ENCODE data around the gene RIMOC1. TPM values are rescaled to one million over a fixed set of nuclear protein-coding genes. Genes with fewer than 3 reads are reported as not detected.

RIMOC1 gene
- total and polyA plus RNA-seq, 2 of the 8 experiments (the other 6 are each of a cell fraction or from before 2014, with no cell fraction given) = 20.6 to 35.1 TPM

DNA sequence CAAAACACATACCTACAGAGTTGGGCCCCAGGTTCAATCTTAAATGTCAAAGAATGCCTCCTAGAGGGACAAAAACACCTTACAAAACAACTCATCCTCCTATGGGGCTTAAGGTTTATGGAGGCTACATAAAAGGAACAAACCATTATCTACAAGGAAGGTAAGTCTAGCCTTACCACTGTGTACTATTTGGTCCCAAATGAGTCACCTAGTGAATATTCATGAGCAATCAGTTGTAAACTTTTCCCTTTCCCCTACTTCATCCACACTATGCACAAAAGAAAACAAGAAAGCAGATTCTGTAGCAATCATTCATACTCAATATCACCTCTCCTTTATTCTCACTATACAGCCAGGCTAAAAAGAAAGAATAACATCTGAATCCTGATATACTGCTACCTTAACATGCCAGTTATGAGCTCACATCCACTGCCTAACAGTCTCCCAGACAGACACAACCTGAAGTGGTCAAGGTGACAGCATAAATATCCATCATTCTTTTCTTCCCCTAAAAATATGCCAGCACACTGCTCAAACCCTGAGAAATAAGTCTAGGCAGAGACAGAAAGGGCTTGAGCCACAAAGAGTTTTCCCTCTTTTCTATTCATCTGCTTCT is 40.2 kb upstream of the RIMOC1 start:
- no peak overlapping the region for H2AK5ac ChIP-seq (ENCODE audit: low read depth, low read length)
- H4K91ac ChIP-seq (replicated peaks; ENCODE audit: insufficient read length, low read length) = no peak overlapping the region
- no peak overlapping the region for H3K9ac ChIP-seq (replicated peaks in 1 of 4; ENCODE audit: extremely low read depth in 1 of 4, low read depth in 3 of 4, low read length in 3 of 4)
- no peak overlapping the region for H3K18ac ChIP-seq (ENCODE audit: extremely low read depth, low read length)
- H3K4me3 ChIP-seq (ENCODE audit: extremely low read depth in 1 of 4, insufficient read depth in 2 of 4, low read depth in 3 of 4, low read length in 4 of 4) = no peak overlapping the region
- no peak overlapping the region for H2BK20ac ChIP-seq (ENCODE audit: low read length)
- no peak overlapping the region for H2AFZ ChIP-seq (ENCODE audit: low read length)
- ChIA-PET POLR2A (ENCODE audit: partially characterized antibody) (no interaction called here), CTCF (ENCODE audit: partially characterized antibody) (interaction anchor here (0.6 to 4.1 kb wide), 3 partner anchors 8 to 1030 kb away, joined by 3 to 22 read pairs (median 5); no protein-coding TSS in a partner anchor)
- H3K27me3 ChIP-seq (replicated peaks in 1 of 4; ENCODE audit: control insufficient read depth in 3 of 4, extremely low read depth in 1 of 4, insufficient read depth in 3 of 4, low read length in 3 of 4) = peaks cover 0 to 4% (median 3%) of the 10 kb centered on the region in 4 experiments; a peak in 5 of 7 replicates
- no peak overlapping the region for H2BK120ac ChIP-seq (replicated peaks; ENCODE audit: low read depth, low read length)
- H3K9me3 ChIP-seq (ENCODE audit: insufficient read depth in 2 of 2, low read depth in 1 of 2, low read length in 1 of 2) = no peaks in the 10 kb centered on the region
- no peak overlapping the region for H3K14ac ChIP-seq (ENCODE audit: insufficient read length)
- no peak overlapping the region for H3K27ac ChIP-seq (ENCODE audit: low read depth, low read length)
- no peak overlapping the region for H4K8ac ChIP-seq (ENCODE audit: extremely low read depth, insufficient read depth, low read length)
- H3K4ac ChIP-seq (replicated peaks; ENCODE audit: insufficient read length, low read depth, low read length) = no peak overlapping the region
- no peak overlapping the region for H4K5ac ChIP-seq (ENCODE audit: insufficient read length, low read depth, low read length)
- H4K20me1 ChIP-seq (replicated peaks in 1 of 2; ENCODE audit: control insufficient read depth in 1 of 2, insufficient read depth in 2 of 2, low read length in 2 of 2) = peaks cover 2 to 3% of the 10 kb centered on the region in 2 experiments
- no peak overlapping the region for H3K56ac ChIP-seq (replicated peaks; ENCODE audit: insufficient read length, low read depth, low read length)
- H2BK5ac ChIP-seq (ENCODE audit: low read depth, low read length) = no peak overlapping the region
- H3K79me2 ChIP-seq (ENCODE audit: control insufficient read depth in 1 of 2, insufficient read depth in 2 of 2, low read length in 2 of 2) = peaks cover 0 to 22% of the 10 kb centered on the region in 2 experiments; a peak in 2 of 4 replicates
- FAIRE-seq (no peak), DNase-seq (ENCODE audit: low read depth in 1 of 2, low spot score in 2 of 2) (no peak)
- 0 out of 2 replicates have a peak, but pooled peaks cover 2% of the 10 kb centered on the region for H3K79me1 ChIP-seq (ENCODE audit: low read depth, low read length)
- H2BK15ac ChIP-seq (ENCODE audit: low read length) = no peak overlapping the region
- H3K4me2 ChIP-seq (ENCODE audit: insufficient read depth in 1 of 2, low read depth in 2 of 2, low read length in 2 of 2) = no peak overlapping the region
- H3K4me1 ChIP-seq (replicated peaks in 1 of 4; ENCODE audit: control insufficient read depth in 3 of 4, insufficient read depth in 4 of 4, low read length in 3 of 4) = peaks cover 0 to under 1% (median under 1%) of the 10 kb centered on the region in 4 experiments; a peak in 2 of 7 replicates
- no peak overlapping the region for H3K23ac ChIP-seq (ENCODE audit: insufficient read length)
- no peaks in the 10 kb centered on the region for H3K23me2 ChIP-seq (ENCODE audit: low read depth, low read length)
- H3K36me3 ChIP-seq (ENCODE audit: control insufficient read depth in 2 of 4, insufficient read depth in 4 of 4, low read length in 3 of 4) = peaks cover 2 to 8% (median 5%) of the 10 kb centered on the region in 4 experiments; a peak in 4 of 8 replicates
- no peak overlapping the region for H2BK12ac ChIP-seq (ENCODE audit: low read depth, low read length)
- TF ChIP-seq BRCA1 (IDR thresholded peaks at IDR 0.05; ENCODE audit: low read depth, low read length) (no peak), TEAD4 (IDR thresholded peaks at IDR 0.05; ENCODE audit: low read depth, low read length) (no peak), POU5F1 (IDR thresholded peaks at IDR 0.05; ENCODE audit: low read depth, low read length) (no peak), KDM4A (IDR thresholded peaks at IDR 0.05; ENCODE audit: low read depth, low read length, severe bottlenecking) (no peak), POLR2A (IDR thresholded peaks at IDR 0.05; ENCODE audit: control extremely low read depth in 1 of 2, low read depth in 2 of 2, low read length in 2 of 2) (no peak)
- TF ChIP-seq, protein P1, sequence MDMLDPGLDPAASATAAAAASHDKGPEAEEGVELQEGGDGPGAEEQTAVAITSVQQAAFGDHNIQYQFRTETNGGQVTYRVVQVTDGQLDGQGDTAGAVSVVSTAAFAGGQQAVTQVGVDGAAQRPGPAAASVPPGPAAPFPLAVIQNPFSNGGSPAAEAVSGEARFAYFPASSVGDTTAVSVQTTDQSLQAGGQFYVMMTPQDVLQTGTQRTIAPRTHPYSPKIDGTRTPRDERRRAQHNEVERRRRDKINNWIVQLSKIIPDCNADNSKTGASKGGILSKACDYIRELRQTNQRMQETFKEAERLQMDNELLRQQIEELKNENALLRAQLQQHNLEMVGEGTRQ (IDR thresholded peaks at IDR 0.05; ENCODE audit: low read length) = no peak

Data from H1 (cell line).